Lung microvascular endothelial cell (primary cell): Measurements from ENCODE around the gene MSMB. TPM values are rescaled to one million over a fixed set of nuclear protein-coding genes. Genes with fewer than 3 reads are reported as not detected.
"Not testable (repeated sequence)": the region's sequence is repeated elsewhere in the genome, so short reads cannot be mapped to it uniquely, and the experiment has no call there.

Experiments
- DNase-seq, 2 donors: peaks; one replicate each; pipeline versions ENCODE4 v3.0.0 to v3.0.0-alpha.2; 2010; ENCODE audit warnings: low read depth in 2 of 2
- total RNA-seq: library from RNA; depleted of rRNA; stranded (reverse); fragments of >200 nt; gene quantifications from 2 replicates; pipeline ENCODE4 v1.2.1, GENCODE V29; 2014

The MSMB gene
- total RNA-seq: not detected in 2 replicates

- no peak for DNase-seq
These were observed at the start of gene MSMB for GRCh38 chr10:46046261-46046660. Gene MSMB, minus strand, starts transcription at chr10:46046269. Its CDS starts 32 bp downstream, at chr10:46046237.

DNA sequence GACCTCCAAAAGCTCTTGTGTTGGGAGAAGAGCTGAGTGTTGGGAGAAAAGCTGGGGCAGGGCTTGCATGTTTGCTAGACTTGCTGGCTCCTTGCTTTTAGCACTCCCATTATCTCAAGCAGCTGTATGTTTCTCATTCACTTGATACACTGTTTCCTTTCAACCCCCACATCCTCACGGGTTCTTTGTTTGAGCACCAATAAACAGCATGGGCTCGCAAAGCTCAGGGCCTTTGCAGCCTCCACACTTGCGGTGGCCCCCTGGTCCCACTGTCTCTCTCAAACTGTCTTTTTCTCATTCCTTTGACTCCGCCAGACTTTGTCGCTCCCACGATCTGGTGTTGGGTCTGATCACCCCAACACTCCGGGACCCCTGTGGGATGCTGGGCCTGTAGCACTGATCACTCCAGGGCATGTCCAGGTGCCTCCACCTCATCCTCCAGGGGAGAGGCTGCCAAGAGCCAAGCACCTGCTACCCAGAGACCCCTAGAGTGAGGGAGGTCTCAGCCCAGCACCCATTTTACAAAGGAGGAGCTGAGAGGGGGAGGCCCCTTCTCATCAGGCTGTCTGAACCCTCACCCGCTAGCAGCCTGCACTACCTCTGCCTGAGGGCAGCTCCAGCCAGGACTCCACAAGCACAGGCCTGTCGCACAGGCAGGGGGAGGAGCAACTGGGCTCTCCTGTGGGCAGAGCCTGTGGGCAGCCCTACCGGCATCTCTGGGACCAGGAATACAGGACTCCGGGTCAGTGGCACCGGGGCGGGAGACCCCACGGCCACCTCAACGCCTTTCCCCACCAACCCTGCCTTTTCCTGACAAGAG is 49.1 kb upstream of the MSMB start:
- no peak for DNase-seq

DNA sequence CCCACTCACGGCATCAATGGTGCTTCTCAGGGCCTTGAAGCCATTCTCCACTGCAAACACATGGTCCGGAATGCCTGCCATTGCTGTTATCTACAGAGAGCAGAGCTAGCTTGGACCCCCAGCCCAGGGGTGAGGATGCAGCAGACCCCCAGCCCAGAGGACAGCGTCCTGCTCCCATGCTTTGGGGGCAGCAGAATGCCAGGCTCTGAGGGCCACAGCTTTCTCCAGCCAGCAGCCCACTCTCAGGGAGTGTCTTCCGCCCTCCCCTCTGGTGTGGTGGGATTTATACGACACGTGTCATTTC is 48.1 kb upstream of the MSMB start:
- DNase-seq: no peak

DNA sequence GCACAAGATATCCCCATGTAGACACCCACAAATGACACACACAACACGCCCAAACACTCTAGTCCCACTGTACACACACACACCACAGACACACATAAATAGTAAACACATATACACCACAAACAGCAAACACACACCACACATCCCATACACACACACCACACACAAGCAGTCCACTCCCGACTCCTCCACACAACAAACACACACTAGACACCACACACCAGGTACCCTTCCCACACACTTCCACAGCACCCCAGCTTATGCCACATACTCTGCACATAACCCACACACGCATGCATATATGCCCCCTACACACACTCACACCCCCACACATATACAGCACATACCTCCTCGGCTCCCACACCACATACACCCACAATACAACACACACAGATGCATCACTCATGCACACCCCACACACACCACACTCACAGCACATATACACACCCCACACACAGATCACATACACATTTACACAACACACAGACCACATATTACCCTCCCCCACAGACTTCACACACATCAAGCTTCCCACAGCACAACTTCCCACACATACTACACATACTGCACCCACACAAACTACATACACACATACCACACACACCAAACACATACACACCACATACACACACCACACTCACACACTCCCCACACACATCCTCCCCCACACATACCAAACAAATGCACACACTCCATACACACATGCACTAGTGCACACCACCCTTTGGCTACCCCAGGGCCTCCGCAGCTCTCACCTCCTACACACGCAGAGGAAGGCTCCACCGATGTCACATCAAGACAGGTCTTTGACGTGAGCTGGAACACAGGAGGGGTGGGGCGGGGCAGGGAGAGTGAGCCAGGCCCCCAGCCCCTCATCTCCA is 47.5 kb upstream of the MSMB start:
- DNase-seq: not testable (repeated sequence)

GRCh38 chr10:46092524-46093081 is 46.5 kb upstream of the MSMB start:
- DNase-seq: no peak

GRCh38 chr10:46091828-46092523 is 45.9 kb upstream of the MSMB start:
- no peak for DNase-seq

GRCh38 chr10:46091080-46091827 is 45.2 kb upstream of the MSMB start:
- DNase-seq: no peak

GRCh38 chr10:46090258-46090812 is 44.3 kb upstream of the MSMB start:
- DNase-seq: no peak

GRCh38 chr10:46087381-46087780 is 41.3 kb upstream of the MSMB start:
- DNase-seq: not testable (repeated sequence)

DNA sequence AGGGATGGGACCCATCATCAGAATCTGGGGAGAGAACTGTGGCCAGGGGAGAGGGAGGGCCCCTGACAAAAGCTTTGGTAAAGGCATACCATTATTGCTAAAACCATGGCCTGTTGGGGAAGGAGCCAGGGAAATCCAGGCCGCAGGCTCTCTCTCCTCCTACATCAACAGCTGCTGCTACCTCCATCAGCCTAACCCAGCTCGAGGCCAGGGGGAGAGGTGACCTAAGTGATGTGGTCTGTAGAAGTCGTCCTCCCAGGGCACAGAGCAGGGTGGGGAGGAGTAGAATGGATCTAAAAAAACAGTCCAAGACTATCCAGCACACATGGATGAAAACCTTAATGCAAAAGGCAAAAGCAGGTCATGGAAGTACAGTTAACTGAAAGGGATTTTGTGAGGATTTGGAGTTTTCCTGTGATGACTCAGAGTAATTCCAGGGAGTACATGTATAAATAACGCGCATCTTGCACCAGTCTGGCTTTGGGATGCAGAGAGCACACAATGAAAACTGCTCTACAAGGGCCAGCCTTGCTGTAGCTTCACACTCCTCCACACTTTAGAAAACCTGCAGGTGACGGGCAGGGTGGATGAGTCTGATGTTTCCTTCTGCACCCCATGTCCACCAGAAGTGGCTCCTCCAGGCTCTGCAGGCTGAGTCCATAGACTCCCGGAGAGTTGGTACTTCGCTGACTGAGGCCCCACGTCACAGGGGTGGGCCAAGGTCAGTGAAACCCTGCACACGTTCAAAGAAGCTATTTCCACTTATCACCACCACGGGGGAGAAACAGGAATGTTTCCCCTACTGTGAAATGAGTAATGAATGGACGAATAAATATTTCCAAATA is 38.5 kb upstream of the MSMB start:
- no peak for DNase-seq

- no peak for DNase-seq
These were observed 34.8 kb upstream of the MSMB start for GRCh38 chr10:46080886-46081285.

- no peak for DNase-seq
These were observed 33.9 kb upstream of the MSMB start for GRCh38 chr10:46079831-46080585.

GRCh38 chr10:46077731-46078413 is 31.8 kb upstream of the MSMB start:
- DNase-seq: no peak

- no peak for DNase-seq
These were observed 31.1 kb upstream of the MSMB start for GRCh38 chr10:46077141-46077554.

GRCh38 chr10:46075869-46076268 is 29.8 kb upstream of the MSMB start:
- DNase-seq: no peak

GRCh38 chr10:46074196-46074946 is 28.3 kb upstream of the MSMB start:
- no peak for DNase-seq

DNA sequence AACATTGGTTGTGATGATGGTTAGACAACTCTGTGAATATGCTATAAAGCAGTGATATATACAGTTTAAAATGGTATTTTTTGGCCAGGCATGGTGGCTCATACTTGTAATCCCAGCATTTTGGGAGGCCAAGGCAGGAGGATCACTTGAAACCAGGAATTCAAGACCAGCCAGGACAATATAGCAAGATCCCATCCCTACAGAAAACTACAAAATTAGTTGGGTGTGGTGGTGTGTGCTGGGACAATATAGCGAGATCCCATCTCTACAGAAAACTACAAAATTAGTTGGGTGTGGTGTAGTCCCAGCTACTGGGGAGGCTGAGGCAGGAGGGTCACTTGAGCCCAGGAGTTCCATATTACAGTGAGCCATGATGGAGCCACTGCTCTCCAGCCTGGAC is 27.5 kb upstream of the MSMB start:
- DNase-seq: no peak

- DNase-seq: no peak
These were observed 24.7 kb upstream of the MSMB start for GRCh38 chr10:46070749-46071148.
